Right hindlimb (tissue), 1 donor: ENCODE results near the gene DUS3L.
"Not testable (repeated sequence)": the region's sequence is repeated elsewhere in the genome, so short reads cannot be mapped to it uniquely, and the experiment has no call there.

Experiments
- DNase-seq: peaks from one replicate; pipeline ENCODE4 v3.0.0-alpha.2; 2018

DUS3L gene

DNA sequence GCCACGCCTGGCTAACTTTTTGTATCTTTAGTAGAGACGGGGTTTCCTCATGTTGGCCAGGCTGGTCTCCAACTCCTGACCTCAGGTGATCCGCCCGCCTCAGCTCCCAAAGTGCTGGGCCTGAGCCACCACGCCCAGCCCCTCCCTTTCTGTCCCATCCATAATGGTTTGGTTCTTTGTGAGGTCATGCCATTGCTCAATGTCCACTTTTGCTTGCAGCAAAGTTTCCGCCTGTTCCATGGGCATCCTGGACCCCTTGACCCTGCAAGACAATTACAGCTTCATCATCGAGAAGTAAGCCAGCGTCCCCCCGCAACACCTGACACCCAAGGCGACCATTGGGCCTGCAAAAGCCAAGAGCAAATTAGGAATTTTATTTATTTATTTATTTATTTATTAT, 23.0 kb downstream of the DUS3L start:
- DNase-seq, result no peak

DNA sequence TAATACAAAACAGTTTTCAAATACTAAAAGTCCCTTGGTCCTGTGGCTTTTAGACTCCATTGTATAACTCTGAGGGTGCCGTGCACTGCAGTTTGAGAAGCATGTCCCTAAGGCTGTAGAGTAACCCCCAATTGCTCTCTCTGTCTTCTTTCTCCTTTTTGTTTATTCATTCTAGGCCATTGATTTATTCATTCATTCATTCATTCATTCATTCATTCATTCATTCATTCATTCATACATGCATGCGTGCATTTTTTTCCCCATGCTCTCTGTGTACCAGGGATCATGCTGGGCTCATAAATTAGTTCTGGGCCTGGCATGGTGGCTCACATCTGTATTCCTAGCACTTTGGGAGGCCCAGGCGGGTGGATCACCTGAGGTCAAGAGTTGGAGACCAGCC, 25.7 kb downstream of the DUS3L start:
- no peak for DNase-seq

DNA sequence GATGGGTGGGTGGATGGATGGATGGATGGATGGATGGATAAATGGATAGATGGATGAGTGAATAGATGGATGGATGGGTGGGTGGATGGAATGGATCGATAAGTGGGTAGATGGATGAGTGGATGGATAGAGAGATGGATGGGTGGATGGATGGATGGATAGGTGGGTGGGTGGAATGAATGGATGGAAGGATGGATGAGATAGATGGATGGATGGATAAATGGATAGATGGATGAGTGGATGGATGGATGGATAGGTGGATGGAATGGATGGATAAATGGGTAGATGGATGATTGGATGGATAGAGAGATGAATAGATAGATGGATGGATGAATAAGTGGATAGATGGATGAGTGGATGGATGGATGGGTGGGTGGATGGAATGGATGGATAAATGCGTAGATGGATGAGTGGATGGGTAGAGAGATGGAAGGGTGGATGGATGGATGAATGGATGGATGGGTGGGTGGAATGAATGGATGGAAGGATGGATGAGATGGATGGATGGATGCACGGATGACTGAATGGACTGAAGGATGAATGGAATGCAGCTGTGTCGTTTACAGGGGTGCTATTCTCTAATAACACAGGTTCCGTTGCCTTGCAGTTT, 28.2 kb downstream of the DUS3L start:
- DNase-seq, result no peak

DNA sequence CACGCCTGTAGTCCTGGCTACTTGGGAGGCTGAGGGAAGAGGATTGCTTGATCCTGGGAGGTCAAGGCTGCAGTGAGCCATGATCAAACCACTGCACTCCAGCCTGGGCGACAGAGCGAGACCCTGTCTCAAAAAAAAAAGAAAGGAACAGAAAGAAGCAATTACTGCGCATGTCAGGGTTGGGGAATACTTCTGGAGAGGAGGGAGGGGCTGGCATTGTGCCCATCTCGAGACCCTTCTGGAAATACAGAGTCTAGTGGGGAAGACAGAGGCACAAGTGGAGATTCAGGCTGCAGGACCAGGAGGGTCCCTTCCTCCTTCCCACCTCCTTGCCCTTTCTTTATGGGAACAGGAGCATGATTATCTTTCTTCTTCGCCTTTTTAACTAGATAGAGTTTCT, 37.2 kb downstream of the DUS3L start:
- no peak for DNase-seq

DNA sequence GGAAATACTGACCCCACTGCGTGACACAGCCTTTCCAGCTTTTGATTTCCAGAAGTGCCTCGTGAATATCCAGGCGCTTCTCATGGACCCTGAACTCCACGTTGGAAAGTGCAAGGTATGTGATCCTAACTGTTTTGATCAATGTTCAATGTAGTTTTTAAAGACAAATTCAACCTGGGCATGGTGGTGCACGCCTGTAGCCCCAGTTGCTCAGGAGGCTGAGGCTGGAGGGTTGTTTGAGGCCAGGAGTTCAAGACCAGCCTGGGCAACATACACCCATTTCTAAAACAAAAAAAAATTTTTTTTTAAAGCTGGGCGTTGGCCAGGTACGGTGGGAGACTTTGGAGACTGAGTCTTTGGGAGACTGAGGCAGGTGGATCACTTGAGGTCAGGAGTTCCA, 39.3 kb downstream of the DUS3L start:
- DNase-seq, result no peak

DNA sequence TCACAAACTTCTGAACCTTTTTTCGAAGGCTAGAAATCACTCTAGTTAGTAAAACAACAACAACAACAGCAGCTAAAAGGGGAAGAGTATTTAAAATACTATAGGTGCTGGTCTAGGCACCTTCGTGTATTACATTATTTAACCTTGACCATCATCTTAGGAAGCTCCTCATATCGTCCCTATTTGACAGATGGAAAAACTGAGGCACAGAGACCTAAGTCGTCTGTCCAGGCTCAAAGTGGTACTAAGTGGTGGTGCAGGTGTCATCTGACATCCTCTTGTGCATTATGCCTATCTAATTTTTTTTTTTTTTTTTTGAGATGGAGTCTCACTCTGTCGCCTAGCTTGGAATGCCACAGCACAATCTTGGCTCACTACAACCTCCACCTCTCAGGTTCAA, 41.5 kb downstream of the DUS3L start:
- no peak for DNase-seq

DNA sequence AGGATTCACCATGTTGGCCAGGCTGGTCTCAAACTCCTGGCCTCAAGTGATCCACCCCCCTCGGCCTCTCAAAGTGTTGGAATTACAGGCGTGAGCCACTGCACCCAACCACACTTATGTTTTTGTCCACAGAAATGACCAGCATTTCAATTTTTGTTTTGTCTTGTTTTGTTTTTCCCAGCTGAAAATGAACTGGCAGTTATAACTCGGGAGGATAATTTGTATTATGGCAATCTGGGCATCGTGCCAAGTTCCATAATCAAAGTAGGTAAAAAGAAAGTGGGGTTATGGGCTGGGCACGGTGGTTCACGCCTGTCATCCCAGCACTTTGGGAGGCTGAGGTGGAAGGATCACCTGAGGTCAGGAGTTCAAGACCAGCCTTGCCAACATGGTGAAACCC, 42.0 kb downstream of the DUS3L start:
- not testable (repeated sequence) for DNase-seq

DNA sequence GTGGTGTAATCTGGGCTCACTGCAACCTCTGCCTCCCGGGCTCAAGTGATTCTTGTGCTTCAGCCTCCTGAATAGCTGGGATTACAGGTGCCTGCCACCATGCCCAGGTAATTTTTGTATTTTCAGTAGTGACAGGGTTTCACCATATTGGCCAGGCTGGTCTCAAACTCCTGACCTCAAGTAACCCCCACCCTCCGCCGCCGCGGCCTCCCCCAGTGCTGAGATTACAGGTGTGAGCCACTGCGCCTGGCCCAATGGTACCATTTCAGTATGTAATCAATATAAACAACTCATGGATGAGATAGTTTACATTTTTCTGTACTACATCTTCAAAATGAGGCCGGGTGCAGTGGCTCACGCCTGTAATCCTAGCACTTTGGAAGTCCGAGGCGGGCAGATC, 46.0 kb downstream of the DUS3L start:
- not testable (repeated sequence) for DNase-seq

DNA sequence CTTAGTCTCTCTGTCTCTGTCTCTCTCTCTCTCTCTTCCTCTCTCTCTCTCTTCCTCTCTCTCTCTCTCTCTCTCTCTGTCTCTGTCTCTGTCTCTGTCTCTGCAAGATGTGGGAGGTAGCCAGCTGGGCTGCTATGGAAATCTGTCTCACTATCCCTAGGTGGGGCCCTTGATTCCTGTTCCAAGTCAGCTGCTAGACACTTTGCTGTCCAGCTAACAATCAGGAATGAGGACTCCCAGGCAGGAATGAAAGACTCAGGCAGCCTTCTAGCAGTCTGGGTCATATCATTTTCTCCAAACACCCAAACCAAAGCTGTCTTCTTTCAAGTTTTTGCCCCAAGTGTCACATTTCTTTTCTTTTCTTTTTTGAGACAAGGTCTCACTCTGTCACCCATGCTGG, 47.3 kb downstream of the DUS3L start:
- DNase-seq, result no peak

DNA sequence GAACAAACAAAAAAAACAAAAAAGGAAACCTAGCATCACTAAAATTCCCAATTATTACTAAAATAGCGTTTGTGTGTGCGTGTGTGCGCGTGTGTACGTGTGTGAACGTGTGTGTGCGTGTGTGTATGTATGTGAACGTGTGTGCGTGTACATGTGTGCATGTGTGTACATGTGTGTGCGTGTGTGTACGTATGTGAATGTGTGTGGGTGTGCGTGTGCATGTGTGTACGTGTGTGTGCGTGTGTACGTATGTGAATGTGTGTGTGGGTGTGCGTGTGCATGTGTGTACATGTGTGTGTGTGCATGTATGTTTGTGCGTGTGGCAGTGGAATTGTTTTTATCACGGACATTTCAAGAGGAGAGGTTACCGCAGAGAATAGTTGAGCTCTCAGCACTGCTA, 48.9 kb downstream of the DUS3L start:
- no peak for DNase-seq

DNA sequence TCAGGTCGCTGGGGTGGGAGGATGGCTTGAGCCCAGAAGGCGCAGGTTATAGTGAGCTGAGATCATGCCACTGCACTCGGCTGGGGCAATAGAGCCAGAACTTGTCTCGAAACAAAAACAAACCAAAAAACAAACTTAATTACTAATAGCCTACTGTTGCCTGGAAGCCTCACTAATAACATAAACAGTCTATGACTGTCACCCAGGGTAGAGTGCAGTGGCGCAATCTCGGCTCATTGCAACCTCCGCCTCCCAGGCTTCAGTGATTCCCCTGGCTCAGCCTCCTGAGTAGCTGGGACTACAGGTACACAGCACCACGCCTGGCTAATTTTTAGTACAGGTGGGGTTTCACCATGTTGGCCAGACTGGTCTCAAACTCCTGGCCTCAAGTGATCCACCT, 52.5 kb downstream of the DUS3L start:
- DNase-seq, result no peak
